Pancreas (tissue), 10 donors: Measurements from ENCODE around the gene CPAMD8. TPM values are rescaled to one million over a fixed set of nuclear protein-coding genes. Genes with fewer than 3 reads are reported as not detected.

Experiments
- ATAC-seq, 4 donors: fragments of 200-7000 bp; cut with Tn5 transposase; one replicate each; pipeline versions ENCODE4 v1.8.0 to v1.9.1; 2020; ENCODE audit warnings: mild to moderate bottlenecking in 4 of 4, moderate library complexity in 4 of 4
- DNase-seq, 6 donors: peaks; one replicate each; pipeline ENCODE4 v3.0.0-alpha.2; 2020
- FAIRE-seq: peaks from 2 replicates; lab custom pipeline; 2012; peaks lifted over from hg19 to GRCh38; lab: Jason Lieb, UNC
- H3K27ac ChIP-seq, 4 donors: fragments of 200-600 bp; sonication (generic); 1 replicate in 3 of 4; 2 replicates in 1 of 4; pipeline versions ENCODE4 v1.5.0 to v1.8.0; 2020
- H3K27me3 ChIP-seq, 4 donors: fragments of 200-600 bp; one replicate each; pipeline ENCODE4 v1.8.0; 2021
- H3K36me3 ChIP-seq, 3 donors: fragments of 200-600 bp; sonication (generic) in 1 of 3; one replicate each; pipeline versions ENCODE4 v1.5.0 to v1.8.0; 2020 to 2021
- H3K4me1 ChIP-seq, 3 donors: fragments of 200-600 bp; one replicate each; pipeline ENCODE4 v1.8.0; 2021
- H3K4me3 ChIP-seq, 4 donors: fragments of 200-600 bp; sonication (generic) in 2 of 4; one replicate each; pipeline versions ENCODE4 v1.5.0 to v1.8.0; 2020 to 2021
- H3K9me3 ChIP-seq, 4 donors: fragments of 200-600 bp; one replicate each; pipeline ENCODE4 v1.8.0; 2021
- WGBS, 2 donors: extraction: QIAGEN DNeasy Blood & Tissue Kit; methylation state at CpG; one replicate each; pipeline ENCODE4 v1.1.7; 2013; 5-methylcytosine and 5-hydroxymethylcytosine counted together
- intact Hi-C, 3 donors: fragments of 100-400 bp; cut with DNase I; formaldehyde crosslinking; loops; one replicate each; pipeline versions ENCODE4 v1.11.1 to v1.14.2; 2022
- polyA plus RNA-seq, 2 donors: library from polyadenylated mRNA; stranded (reverse); fragments of 200-250 nt; gene quantifications; one replicate each; pipeline ENCODE4 v1.2.3, GENCODE V29; 2013
- total RNA-seq, 6 donors: library from RNA; stranded (reverse); fragmentation: NEBNext Ultra II Directional in 4 of 6; extraction: Animal tissue kit (Norgen Biotek cat#: 25700) in 4 of 6; gene quantifications; one replicate each; pipeline versions ENCODE4 v1.2.1 to v1.2.4, GENCODE V29; 2021 to 2023
- TF ChIP-seq, protein P1 (sequence below), 4 donors: fragments of 200-600 bp; sonication (generic) in 3 of 4; IDR thresholded peaks; one replicate each; pipeline versions ENCODE4 v1.5.0 to v1.8.0; 2021; ENCODE audit warnings: antibody characterized with exemption in 4 of 4
- donor health status: healthy with polysubstance abuse.
- donor health status: DM: no; HTN: no; CAD: no; lungs with moderate emphysema.
- donor health status: DM: no; HTN: no; CAD: no.
- donor health status: control.
- donor health status: control.
- donor health status: Bipolar disorder and iron deficiency.
- donor health status: DM: yes; HTN: yes; CAD: no.
- donor health status: DM: no; HTN: no; CAD: no.
- donor health status: DM: no; HTN: no; CAD: no.
- donor health status: DM: yes; HTN: yes; CAD: no.

CPAMD8 gene
- total and polyA plus RNA-seq, 8 donors: 0.60 to 5.2 (median 1.2) TPM

DNA sequence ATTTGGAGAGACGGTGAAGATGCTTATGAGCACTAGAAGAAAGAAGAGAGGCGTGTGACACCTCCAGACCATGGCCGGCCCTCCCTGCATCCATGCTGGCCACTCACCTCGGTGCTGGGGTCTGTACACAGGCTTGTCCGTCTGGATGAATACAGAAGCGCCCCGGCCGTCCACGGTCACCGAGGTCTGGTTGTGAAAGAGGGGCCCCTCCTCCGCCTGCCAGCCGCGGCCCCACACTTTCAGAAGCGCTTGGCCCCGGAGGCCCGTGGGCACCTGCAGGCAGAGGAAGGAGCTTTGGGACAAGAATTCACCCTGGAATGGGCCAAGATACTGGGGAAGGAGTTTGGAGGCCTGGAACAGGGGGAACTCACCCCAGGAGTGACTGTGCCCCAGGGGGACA lies 15.1 kb downstream of the CPAMD8 start:
- intact Hi-C loops: no loop called here
- ATAC-seq: no peak
- 79 to 86% methylated on average over 16 of the region's 16 CpGs for WGBS, 2 donors
- no peak overlapping the region for H3K27ac ChIP-seq
- no peak for FAIRE-seq
- no peak for DNase-seq
- H3K36me3 ChIP-seq: no peaks in the 10 kb centered on the region
- no peaks in the 10 kb centered on the region for H3K4me1 ChIP-seq
- no peak overlapping the region for H3K4me3 ChIP-seq
- H3K9me3 ChIP-seq: no peaks in the 10 kb centered on the region
- no peaks in the 10 kb centered on the region for H3K27me3 ChIP-seq
- TF ChIP-seq, protein P1, sequence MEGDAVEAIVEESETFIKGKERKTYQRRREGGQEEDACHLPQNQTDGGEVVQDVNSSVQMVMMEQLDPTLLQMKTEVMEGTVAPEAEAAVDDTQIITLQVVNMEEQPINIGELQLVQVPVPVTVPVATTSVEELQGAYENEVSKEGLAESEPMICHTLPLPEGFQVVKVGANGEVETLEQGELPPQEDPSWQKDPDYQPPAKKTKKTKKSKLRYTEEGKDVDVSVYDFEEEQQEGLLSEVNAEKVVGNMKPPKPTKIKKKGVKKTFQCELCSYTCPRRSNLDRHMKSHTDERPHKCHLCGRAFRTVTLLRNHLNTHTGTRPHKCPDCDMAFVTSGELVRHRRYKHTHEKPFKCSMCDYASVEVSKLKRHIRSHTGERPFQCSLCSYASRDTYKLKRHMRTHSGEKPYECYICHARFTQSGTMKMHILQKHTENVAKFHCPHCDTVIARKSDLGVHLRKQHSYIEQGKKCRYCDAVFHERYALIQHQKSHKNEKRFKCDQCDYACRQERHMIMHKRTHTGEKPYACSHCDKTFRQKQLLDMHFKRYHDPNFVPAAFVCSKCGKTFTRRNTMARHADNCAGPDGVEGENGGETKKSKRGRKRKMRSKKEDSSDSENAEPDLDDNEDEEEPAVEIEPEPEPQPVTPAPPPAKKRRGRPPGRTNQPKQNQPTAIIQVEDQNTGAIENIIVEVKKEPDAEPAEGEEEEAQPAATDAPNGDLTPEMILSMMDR (IDR thresholded peaks at IDR 0.05): no peak

DNA sequence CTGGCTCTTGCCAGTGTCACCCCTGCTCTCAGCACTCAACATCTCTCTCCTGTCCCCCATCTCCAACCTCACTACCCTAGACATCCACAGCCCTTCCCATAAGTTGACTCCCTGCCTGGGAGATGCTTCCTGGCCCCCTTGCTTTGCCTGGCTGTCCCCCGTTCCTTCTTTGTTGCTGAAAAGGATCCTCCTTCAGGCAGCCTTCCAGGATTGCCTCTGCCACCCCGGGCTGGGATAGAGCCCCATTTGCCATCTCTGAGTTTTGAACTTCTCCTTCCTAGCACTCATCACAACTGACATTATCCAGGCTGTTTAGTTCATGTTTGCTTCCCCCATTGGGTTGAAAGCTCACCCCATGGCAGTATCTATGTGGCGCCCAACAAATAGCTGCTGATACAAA lies 20.0 kb downstream of the CPAMD8 start:
- FAIRE-seq (no peak), ATAC-seq (no peak), DNase-seq (peak in 1 of 6 donors; percentile 4)
- Histone ChIP-seq H3K4me1 (no peaks in the 10 kb centered on the region), H3K4me3 (no peak overlapping the region), H3K27me3 (no peaks in the 10 kb centered on the region), H3K9me3 (no peaks in the 10 kb centered on the region), H3K36me3 (no peaks in the 10 kb centered on the region), H3K27ac (no peak overlapping the region)
- 81 to 85% methylated on average over 3 of the region's 3 CpGs for WGBS, 2 donors
- TF ChIP-seq, protein P1 (IDR thresholded peaks at IDR 0.05): no peak
- intact Hi-C loops: no loop called here

DNA sequence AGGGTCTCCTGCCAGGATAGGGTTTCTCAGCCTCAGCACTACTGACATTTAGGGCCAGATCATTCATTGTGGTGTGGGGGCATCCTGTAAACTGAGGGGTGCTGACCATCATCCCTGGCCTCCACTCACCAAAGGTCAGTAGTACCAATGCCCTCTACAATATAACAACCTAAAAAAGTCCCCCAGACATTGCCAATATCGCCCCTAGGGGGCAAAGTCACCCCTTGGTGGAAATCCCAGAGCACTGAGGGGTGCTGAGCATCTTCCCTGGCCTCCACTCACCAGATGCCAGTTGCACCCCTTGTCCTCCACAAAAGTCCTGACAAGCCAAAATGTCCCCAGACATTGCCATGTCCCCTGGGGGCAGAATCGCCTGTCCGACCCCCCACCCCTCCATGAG lies 21.6 kb downstream of the CPAMD8 start:
- ATAC-seq (no peak), FAIRE-seq (no peak), DNase-seq (peak in 1 of 6 donors; percentile 1)
- no peak overlapping the region for H3K4me3 ChIP-seq
- no peaks in the 10 kb centered on the region for H3K36me3 ChIP-seq
- whole genome bisulfite sequencing, 2 donors: 37 to 41% methylated on average over 3 of the region's 3 CpGs
- H3K4me1 ChIP-seq: no peaks in the 10 kb centered on the region
- no peaks in the 10 kb centered on the region for H3K9me3 ChIP-seq
- TF ChIP-seq, protein P1 (IDR thresholded peaks at IDR 0.05): no peak
- no peak overlapping the region for H3K27ac ChIP-seq
- intact Hi-C loops: no loop called here
- H3K27me3 ChIP-seq: no peaks in the 10 kb centered on the region

DNA sequence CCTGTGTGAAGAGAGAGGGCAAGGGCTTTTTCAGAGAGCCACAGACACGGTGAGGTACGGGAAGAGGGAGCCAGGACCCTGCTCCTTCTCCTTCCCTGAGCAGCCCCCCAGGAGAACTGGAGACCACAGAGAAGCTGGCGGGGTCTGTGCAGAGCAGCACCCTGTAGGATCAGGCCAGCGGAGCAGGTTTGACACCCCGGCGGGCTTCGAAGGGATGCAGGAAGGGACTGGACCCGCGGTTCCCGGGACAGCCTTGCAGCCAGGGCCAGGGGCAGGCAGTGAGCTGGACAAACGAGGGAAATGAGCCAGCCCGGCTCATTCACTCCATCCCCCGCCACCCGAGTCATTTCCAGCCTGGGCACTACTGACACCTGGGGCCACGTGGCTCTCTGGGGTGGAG lies 22.2 kb downstream of the CPAMD8 start:
- intact Hi-C loops: no loop called here
- Histone ChIP-seq H3K4me1 (no peaks in the 10 kb centered on the region), H3K36me3 (no peaks in the 10 kb centered on the region), H3K27ac (no peak overlapping the region), H3K4me3 (no peak overlapping the region), H3K9me3 (no peaks in the 10 kb centered on the region), H3K27me3 (no peaks in the 10 kb centered on the region)
- no peak for ATAC-seq
- FAIRE-seq: no peak
- DNase-seq: peak in 1 of 6 donors; percentile 37
- 68 to 77% methylated on average over 13 to 15 of the region's 15 CpGs for WGBS, 2 donors
- TF ChIP-seq, protein P1 (IDR thresholded peaks at IDR 0.05): no peak

DNA sequence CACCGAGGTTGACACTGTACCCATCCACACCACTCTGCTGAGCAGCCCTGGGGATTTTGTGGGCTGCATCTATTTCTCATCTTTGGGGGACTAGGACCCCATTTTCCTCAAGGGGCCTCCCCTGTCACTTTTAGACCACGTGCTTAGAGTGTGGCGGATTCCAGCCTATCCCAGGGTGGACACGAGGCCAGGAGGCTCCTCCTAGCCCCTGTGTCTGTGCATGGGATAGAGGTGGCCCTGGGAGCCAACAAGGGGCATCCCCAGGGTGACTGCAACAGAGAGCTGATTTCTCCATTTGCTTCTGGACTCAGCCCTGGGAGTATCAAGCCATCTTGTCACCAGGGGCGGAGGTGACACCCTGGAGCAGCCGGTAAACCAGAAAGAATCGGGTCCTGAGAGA lies 24.2 kb downstream of the CPAMD8 start:
- H3K4me3 ChIP-seq: no peak overlapping the region
- DNase-seq: peak in 1 of 6 donors; percentile 13
- no peak for FAIRE-seq
- ATAC-seq: no peak
- H3K4me1 ChIP-seq: no peaks in the 10 kb centered on the region
- H3K9me3 ChIP-seq: no peaks in the 10 kb centered on the region
- intact Hi-C loops: no loop called here
- no peaks in the 10 kb centered on the region for H3K36me3 ChIP-seq
- no peak overlapping the region for H3K27ac ChIP-seq
- TF ChIP-seq, protein P1 (IDR thresholded peaks at IDR 0.05): no peak
- 50% methylated on average over 7 of the region's 7 CpGs for WGBS, 2 donors
- H3K27me3 ChIP-seq: no peaks in the 10 kb centered on the region
